Fibroblast of pulmonary artery (primary cell): ENCODE results near the gene SBK3.

Experiments used
- DNase-seq: peaks from one replicate; pipeline ENCODE4 v3.0.0-alpha.2; 2010; ENCODE audit warnings: low read depth
- H3K4me3 ChIP-seq: replicated peaks from 2 replicates; pipeline ENCODE4 v1.5.1; 2011; ENCODE audit warnings: low read depth, mild to moderate bottlenecking, control low read depth, low read length, moderate library complexity
- CTCF ChIP-seq: IDR thresholded peaks from 2 replicates; pipeline ENCODE4 v1.5.1; 2011; ENCODE audit warnings: mild to moderate bottlenecking, control low read depth, low read length, inconsistent platforms; ENCODE audit errors: missing control alignments

Gene SBK3

GRCh38 chr19:55527197-55528029 lies 17.9 kb downstream of the SBK3 start:
- no peak for DNase-seq
- no peak overlapping the region for H3K4me3 ChIP-seq
- TF ChIP-seq CTCF = no peak

- H3K4me3 ChIP-seq = no peak overlapping the region
- TF ChIP-seq CTCF = no peak
- peak; percentile 83 for DNase-seq
These were observed 18.8 kb downstream of the SBK3 start for GRCh38 chr19:55526216-55527196.

GRCh38 chr19:55525289-55526101 lies 19.8 kb downstream of the SBK3 start:
- no peak overlapping the region for H3K4me3 ChIP-seq
- no peak for TF ChIP-seq CTCF
- no peak for DNase-seq

- no peak for DNase-seq
- no peak for TF ChIP-seq CTCF
- H3K4me3 ChIP-seq = no peak overlapping the region
These were observed 24.6 kb downstream of the SBK3 start for GRCh38 chr19:55520691-55521292.

- H3K4me3 ChIP-seq = no peak overlapping the region
- no peak for TF ChIP-seq CTCF
- peak; percentile 72 for DNase-seq
These were observed 25.7 kb downstream of the SBK3 start for GRCh38 chr19:55519451-55520311.
